GM18508 (cell line): ENCODE measurements around the gene DGAT2L6.
A peak's percentile ranks its signal among the peaks of the same experiment; 100 is the strongest.

Source experiments
- ATAC-seq: cut with Tn5 transposase; IDR thresholded peaks from one replicate; pipeline ENCODE4 v1.9.1; 2021; ENCODE audit warnings: moderate number of reproducible peaks; ENCODE audit not compliant: insufficient read depth, unreplicated experiment

DGAT2L6 gene

DNA sequence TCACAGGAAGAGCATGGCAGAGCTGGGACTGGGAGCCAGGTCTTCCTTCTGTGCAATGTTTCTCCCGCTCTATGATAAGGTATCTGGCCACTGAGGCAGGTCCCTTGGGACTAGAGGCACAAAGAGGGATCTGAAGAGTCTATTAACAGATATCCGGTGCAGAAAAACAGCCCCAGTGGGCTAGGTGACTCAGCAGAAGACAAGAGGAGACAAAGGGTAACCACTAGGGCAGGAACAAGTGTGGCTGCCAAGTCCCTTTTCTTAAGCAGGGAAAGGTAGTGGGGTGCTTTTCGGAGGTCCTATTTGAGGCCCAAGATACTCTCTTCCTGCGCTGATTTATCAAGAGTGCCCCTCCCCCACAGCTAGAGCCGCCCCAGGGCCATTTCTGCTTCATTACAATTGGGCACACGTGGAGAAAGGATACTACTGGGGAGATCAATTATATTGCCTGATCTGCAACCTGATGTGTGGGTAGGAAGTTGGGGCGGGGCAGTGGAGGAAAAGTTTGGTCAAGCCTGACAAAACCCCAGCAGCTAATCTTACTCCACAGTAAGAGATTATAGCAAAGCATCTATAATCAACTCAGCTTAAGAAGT lies at the start of gene DGAT2L6:
Gene DGAT2L6, plus strand, starts transcription at position 546 of the 596 bp plus-strand sequence. CDS start 100 bp downstream, outside the sequence.
- ATAC-seq: no peak

DNA sequence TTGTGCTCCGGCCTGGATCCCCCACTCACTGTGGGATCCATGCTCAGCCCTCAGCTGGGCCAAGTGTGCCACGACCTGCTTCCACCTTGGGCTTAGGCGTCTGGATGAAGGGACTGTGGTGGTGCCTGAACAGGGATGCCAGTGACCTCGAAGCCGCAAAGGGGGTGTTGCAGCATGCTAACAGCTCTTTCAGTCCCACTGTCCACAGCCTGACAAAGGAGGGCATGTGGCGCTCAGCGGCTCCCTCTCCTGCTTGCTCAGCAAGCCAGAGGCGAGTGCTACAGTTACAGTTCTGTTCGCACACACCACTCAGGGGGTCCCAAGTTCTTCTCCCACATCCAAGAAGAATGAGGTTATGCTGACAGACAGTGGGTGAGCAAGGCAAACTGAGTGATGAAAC lies 49.2 kb upstream of the DGAT2L6 start:
- ATAC-seq: no peak

GRCh38 chrX:70129816-70130215 lies 47.5 kb upstream of the DGAT2L6 start:
- ATAC-seq: no peak

GRCh38 chrX:70132224-70132623 lies 45.1 kb upstream of the DGAT2L6 start:
- ATAC-seq: no peak

DNA sequence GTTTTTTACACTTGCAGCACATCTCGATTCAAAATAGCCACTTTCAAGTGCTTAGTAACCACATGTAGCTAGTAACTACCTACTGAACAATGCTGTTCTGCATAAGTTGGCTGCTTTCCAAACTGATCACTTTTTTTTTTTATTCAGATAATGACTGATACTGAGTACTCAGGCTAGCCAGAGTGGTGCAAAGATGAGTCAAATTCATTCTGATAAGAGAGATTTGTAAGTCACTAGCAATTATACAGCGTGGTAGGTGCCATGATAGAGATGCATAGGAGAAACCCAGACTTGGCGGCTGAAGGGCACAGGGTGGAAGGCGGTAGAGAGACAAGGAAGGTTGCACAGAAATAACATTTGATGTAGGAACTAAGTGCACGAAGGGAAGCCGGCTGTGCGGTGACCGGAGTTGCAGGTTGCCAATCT lies 44.4 kb upstream of the DGAT2L6 start:
- ATAC-seq: no peak

DNA sequence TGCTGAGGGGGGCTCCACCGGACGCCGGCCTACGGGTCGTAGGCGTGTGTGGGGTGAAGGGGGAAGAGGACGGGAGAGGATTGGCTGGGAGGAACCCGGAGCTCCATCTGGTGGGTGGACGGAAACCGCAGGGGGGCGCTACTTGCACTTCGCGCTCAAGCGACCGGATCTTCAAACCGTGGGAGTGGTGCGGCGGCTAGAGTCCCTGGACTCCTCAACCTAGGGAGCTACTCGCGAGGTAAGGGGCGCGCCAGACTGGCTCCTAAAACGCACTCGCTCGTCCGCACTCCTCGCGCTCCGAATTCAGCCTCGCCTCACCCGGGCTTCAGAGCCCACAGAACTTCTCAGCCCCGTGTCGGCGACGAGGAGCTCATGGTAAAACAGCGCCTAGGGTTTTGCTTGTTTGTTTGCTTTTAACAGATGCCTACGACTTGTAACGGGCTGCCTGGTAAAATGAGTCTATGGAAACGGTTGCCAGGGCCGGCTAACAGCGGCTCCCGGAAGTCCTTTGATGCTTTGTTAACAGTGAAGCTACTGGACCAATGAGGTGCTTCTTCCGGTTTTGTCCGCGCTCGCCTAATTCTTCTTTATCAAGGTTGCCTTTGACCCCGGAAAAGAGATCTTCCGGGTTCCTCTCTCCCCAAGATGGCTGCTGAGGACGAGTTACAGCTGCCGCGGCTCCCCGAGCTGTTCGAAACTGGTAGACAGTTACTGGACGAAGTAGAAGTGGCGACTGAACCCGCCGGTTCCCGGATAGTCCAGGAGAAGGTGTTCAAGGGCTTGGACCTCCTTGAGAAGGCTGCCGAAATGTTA lies 43.8 kb upstream of the DGAT2L6 start, which contains the start of gene IGBP1:
Gene IGBP1, plus strand, starts transcription at position 145 of the 813 bp plus-strand sequence. Its CDS starts 501 bp downstream, at position 646.
- ATAC-seq: peak; percentile 81

- ATAC-seq: peak; percentile 4
Observed at GRCh38 chrX:70134116-70134477, 43.2 kb upstream of the DGAT2L6 start.

GRCh38 chrX:70138622-70139021 lies 38.7 kb upstream of the DGAT2L6 start:
- ATAC-seq: no peak

GRCh38 chrX:70139736-70140135 lies 37.5 kb upstream of the DGAT2L6 start:
- ATAC-seq: no peak

DNA sequence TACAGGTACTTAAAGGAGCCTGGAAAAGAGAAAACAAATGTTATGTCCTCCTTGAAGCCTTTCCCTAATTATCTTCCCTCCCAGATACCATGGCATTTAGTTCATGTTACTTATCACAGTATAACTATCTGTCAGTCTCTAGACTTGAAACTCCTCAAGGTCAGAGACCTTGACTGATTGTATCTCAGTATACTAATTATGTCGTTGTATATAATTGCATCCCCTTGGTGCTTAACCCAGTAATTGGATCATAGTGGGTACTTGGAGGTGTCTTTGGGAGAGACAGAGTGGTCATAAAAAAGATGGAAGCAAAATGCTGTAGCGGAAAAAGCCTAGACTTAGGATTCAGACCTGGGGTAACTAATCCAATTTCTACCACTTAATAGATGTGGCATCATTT lies 35.9 kb upstream of the DGAT2L6 start:
- no peak for ATAC-seq

DNA sequence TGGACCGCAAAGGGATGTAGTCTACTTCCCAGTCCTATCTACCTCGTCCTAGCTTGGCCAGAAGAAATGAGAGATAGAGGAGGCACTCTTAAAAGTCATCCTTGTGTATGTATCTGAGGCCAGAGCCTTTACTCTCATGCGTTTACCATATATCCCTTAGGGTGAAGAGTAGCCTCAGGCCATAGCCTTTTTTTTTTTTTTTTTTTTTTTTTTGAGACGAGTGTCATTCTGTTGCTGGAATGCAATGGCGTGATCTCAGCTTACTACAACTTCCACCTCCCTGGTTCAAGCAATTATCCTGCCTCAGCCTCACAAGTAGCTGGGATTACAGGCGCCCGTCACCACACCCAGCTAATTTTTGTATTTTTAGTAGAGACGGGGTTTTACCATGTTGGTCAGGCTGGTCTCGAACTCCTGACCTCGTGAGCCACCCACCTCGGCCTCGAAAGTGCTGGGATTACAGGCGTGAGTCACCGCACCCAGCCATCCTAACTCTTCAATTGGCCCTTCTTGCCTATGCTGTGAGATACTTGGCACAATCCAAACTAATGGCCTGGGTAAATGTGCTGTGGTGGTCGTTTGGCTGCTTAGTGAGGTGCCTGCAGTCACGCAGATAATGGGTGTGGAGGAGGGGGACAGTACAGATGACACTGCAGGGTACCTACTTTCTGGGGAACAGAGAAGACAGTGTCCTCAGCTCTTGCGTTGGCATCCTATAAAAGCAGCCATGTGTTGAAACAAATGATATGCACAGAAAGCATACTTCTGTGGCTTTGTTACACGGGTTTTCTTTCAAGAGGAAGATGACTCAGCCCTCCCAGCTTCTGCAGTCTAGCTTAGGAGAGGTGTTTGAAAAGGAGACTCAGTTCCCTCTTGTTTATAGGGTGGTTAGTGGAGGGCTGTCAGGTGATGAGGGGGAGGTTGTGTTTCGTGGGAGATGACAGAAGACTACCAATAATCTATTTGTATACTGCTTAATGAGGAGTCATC lies 10.4 kb upstream of the DGAT2L6 start:
- no peak for ATAC-seq

DNA sequence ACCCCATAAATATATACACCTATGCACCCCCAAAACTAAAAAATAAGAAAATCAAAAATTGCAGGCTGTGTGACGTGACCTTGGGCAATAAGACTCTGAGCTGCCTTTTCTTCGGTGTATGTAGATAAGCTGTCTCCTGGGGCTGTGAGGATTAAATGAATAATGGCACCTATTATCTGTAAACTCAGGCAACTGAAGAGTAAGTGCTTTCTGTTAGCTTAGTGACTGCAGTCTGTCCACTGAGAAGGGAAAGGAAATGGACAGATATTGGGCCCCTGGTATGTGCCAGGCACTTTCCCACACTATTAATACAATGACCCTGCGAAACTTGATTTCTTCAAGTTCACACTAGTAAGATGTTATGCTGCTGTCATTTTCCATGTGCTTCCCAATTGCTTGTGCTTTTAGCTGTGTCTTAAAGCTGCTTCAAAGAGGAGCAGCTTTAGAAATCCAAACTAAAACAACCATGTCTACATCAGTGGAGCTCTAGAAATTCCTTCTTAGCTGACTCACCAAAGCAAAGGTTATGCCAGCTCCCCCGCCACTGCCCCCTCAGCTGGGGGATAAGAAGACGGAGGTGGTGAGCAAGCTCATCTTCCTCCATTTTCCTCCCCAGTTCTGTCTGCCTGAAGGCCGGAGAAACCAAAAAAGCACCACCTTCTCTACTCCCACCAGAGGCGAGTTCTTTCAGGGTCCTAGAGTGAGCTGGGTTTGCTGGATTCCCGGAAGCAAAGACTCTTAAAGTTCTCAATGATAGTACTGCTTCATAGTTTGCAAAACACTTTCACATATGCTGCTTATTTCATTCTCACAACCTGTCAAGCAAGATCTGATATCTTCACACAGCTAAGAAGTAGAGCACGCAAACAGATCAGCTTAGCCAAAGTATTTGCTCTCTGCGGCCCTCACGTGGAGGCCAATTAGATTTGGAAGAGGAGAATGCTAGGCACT lies 8.8 kb upstream of the DGAT2L6 start:
- no peak for ATAC-seq

DNA sequence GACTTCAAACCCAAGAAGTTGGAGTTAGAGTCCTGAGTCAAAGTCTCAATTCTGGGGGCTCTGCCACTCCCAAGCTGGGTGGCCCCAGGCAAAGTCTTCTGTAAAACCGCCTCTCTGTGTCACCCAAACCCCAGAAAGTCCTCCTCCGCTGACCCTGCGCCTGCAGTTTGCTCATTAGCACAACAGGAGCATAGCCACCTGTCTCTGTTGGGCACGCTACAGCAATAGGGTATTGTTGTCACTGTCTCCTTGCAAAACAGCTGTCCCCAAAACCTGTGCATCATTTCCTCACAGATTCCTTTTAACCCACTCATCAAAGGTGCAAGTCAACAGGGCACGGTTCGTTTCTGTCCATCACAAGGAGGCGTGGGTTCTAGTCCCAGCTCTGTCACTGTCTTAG lies 8.0 kb upstream of the DGAT2L6 start:
- ATAC-seq: no peak

DNA sequence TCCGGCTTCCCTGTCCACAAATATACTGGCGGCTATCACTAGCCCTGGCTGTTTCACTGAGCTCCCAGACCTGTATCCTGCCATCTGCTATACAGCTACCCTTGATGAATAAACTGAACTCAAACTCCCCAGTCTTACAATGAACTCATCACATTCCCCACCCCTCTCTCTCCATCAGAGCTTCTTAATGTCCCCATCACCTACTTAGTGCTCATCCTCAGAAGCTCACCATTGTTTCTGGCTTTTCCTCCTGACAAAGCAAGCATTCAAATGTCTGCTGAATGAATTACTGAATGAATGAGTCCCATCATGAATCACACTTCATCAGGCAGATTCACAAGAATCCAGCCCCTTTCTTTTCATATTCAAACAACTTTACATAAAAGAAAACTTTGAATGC lies 5.7 kb upstream of the DGAT2L6 start:
- no peak for ATAC-seq

DNA sequence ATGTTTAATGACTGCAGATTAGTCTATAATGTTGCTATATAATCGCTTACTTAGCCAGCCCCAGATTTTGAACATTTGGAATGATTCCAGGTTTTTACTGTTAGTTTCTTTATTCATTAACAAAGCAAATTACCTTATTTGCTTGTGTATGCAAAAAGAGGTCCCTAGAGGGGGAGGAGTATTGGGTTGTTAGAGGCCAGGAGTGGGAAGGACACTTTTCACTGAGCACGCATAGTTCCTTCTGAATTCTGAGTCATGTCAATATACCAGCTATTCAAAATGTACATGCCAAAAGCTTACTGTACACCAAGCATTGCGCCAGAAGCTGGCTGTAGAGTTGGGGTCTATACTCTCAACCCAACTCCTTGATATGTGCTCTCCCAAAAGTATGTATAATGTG lies 5.1 kb upstream of the DGAT2L6 start:
- ATAC-seq: no peak

DNA sequence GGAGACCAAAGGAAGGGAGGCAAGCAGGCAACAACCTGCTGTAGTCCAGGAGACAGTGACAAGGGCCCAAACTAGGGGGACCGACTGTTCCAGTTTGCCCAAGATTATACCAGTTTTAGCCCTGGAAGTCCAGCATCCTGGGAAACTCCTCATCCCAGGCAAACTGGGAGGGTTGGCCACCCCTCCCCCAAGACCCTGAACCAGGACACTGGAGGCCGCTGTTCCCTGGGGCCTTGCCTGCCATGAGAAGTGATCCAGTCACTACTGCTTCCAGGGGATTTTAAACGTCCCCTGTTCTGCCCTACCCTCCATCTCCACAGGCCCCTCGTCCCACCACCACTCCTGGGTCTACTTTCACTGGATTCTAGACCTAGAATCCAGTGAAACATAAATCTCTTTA lies 4.3 kb upstream of the DGAT2L6 start:
- no peak for ATAC-seq

DNA sequence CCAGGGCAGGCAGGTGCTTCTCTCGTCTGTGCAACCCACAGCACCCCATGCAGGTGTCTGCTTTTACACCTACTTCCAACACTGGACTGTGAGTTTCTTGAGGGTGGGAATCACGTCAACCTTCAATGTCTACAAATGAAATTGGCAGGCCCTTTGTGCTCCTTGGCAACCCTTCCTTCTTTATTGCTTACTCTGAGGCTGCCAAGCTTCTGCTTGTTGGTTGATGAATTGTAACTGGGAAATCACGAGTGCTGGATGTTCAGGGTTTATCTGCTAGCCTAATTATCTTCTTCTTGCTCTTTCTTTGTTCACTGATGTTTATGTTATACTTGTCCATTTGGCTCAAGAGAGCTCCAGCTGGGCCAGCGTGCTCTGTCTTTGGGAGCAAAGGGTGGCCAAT lies 2.5 kb upstream of the DGAT2L6 start:
- ATAC-seq: no peak

DNA sequence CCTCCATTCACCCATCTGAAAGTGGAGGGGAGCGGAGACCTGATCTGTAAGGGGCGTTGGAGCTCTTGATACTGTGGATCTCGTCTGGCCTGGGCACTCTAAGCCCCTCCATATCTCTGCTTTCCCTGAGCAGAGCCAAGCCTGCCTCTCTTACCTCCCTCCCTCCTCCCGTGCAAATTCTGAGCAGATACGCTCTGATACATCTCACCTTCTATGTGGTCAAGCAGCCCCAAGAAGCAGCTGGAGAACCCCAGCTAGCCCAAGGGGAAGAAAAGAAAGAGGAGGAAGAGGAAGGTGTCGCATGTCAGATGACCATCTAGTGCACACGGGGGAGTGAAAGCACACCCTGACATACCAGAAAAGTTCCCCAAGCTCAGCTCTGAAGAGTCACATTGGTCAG lies 1.9 kb upstream of the DGAT2L6 start:
- no peak for ATAC-seq

GRCh38 chrX:70183091-70183490 lies 5.8 kb downstream of the DGAT2L6 start:
- ATAC-seq: no peak

GRCh38 chrX:70190225-70190624 lies 12.9 kb downstream of the DGAT2L6 start:
- ATAC-seq: no peak
